Parathyroid adenoma (tissue), 2 donors: ENCODE measurements around the gene NEFH.
"Not testable (repeated sequence)": the region's sequence is repeated elsewhere in the genome, so short reads cannot be mapped to it uniquely, and the experiment has no call there.

ENCODE experiments used
- H2AFZ ChIP-seq: fragments of 300-600 bp; sonication (generic); one replicate; pipeline ENCODE4 v1.7.0; 2017; ENCODE audit warnings: antibody characterized with exemption, mild to moderate bottlenecking
- H3K27ac ChIP-seq: fragments of 300-600 bp; sonication (generic); one replicate; pipeline ENCODE4 v1.7.0; 2017
- H3K27me3 ChIP-seq: fragments of 300-600 bp; sonication (generic); one replicate; pipeline ENCODE4 v1.7.0; 2017; ENCODE audit warnings: low read length; ENCODE audit not compliant: control insufficient read depth, insufficient read depth
- H3K36me3 ChIP-seq: fragments of 300-600 bp; sonication (generic); one replicate; pipeline ENCODE4 v1.7.0; 2017; ENCODE audit warnings: low read length; ENCODE audit not compliant: control insufficient read depth, insufficient read depth
- H3K4me1 ChIP-seq: fragments of 300-600 bp; sonication (generic); one replicate; pipeline ENCODE4 v1.7.0; 2017; ENCODE audit warnings: control low read depth
- H3K4me2 ChIP-seq: fragments of 300-600 bp; sonication (generic); one replicate; pipeline ENCODE4 v1.7.0; 2017; ENCODE audit warnings: low read length
- H3K4me3 ChIP-seq: fragments of 300-600 bp; sonication (generic); one replicate; pipeline ENCODE4 v1.7.0; 2017; ENCODE audit warnings: low read depth, low read length
- H3K79me2 ChIP-seq: fragments of 300-600 bp; sonication (generic); one replicate; pipeline ENCODE4 v1.7.0; 2017; ENCODE audit warnings: control low read depth
- H3K9ac ChIP-seq: fragments of 300-600 bp; sonication (generic); one replicate; pipeline ENCODE4 v1.7.0; 2017; ENCODE audit warnings: mild to moderate bottlenecking
- H3K9me3 ChIP-seq: fragments of 300-600 bp; sonication (generic); one replicate; pipeline ENCODE4 v1.7.0; 2017; ENCODE audit warnings: low read length; ENCODE audit not compliant: control insufficient read depth
- CTCF ChIP-seq: fragments of 300-600 bp; sonication (generic); IDR thresholded peaks from one replicate; pipeline ENCODE4 v1.7.0; 2017; ENCODE audit warnings: antibody characterized with exemption, mild to moderate bottlenecking
- donor health status: primary hyperparathyroidism.

NEFH gene

GRCh38 chr22:29435236-29436136 lies 44.5 kb upstream of the NEFH start:
- Histone ChIP-seq H3K79me2 (no peaks in the 10 kb centered on the region), H3K27me3 (no peaks in the 10 kb centered on the region), H3K9me3 (no peaks in the 10 kb centered on the region), H3K27ac (no peak overlapping the region), H3K9ac (no peak overlapping the region), H3K4me3 (no peak overlapping the region), H3K36me3 (no peaks in the 10 kb centered on the region), H3K4me1 (no peaks in the 10 kb centered on the region), H2AFZ (no peak overlapping the region), H3K4me2 (no peak overlapping the region)
- no peak for TF ChIP-seq CTCF

GRCh38 chr22:29438283-29438682 lies 41.7 kb upstream of the NEFH start, which contains the start of gene RFPL1:
TSS of gene RFPL1 (plus strand) at chr22:29438583.
- not testable (repeated sequence) for H3K9me3 ChIP-seq, H3K4me1 ChIP-seq, H3K27me3 ChIP-seq, H3K79me2 ChIP-seq, H3K9ac ChIP-seq, H3K27ac ChIP-seq, H3K36me3 ChIP-seq, H3K4me3 ChIP-seq, H3K4me2 ChIP-seq, H2AFZ ChIP-seq

- no peaks in the 10 kb centered on the region for H3K79me2 ChIP-seq
- no peak overlapping the region for H3K27ac ChIP-seq
- no peaks in the 10 kb centered on the region for H3K4me1 ChIP-seq
- H2AFZ ChIP-seq: no peak overlapping the region
- H3K4me3 ChIP-seq: no peak overlapping the region
- H3K9me3 ChIP-seq: no peaks in the 10 kb centered on the region
- no peak overlapping the region for H3K9ac ChIP-seq
- H3K36me3 ChIP-seq: no peaks in the 10 kb centered on the region
- no peak for TF ChIP-seq CTCF
- no peaks in the 10 kb centered on the region for H3K27me3 ChIP-seq
- H3K4me2 ChIP-seq: no peak overlapping the region
Observed at GRCh38 chr22:29442976-29443375, 37.0 kb upstream of the NEFH start.

GRCh38 chr22:29443452-29443851 lies 36.6 kb upstream of the NEFH start:
- Histone ChIP-seq H3K9me3 (no peaks in the 10 kb centered on the region), H3K27me3 (no peaks in the 10 kb centered on the region), H3K79me2 (no peaks in the 10 kb centered on the region), H3K4me1 (no peaks in the 10 kb centered on the region), H3K27ac (no peak overlapping the region), H3K9ac (no peak overlapping the region), H3K4me3 (no peak overlapping the region), H3K4me2 (no peak overlapping the region), H2AFZ (no peak overlapping the region), H3K36me3 (no peaks in the 10 kb centered on the region)
- no peak for TF ChIP-seq CTCF

- Histone ChIP-seq H3K4me3 (no peak overlapping the region), H3K79me2 (no peaks in the 10 kb centered on the region), H3K4me1 (no peaks in the 10 kb centered on the region), H3K27me3 (no peaks in the 10 kb centered on the region), H3K9me3 (no peaks in the 10 kb centered on the region), H3K4me2 (no peak overlapping the region), H3K9ac (no peak overlapping the region), H2AFZ (no peak overlapping the region), H3K27ac (no peak overlapping the region), H3K36me3 (no peaks in the 10 kb centered on the region)
- TF ChIP-seq CTCF: no peak
Observed at GRCh38 chr22:29443861-29444792, 35.9 kb upstream of the NEFH start.
